GM18499 (cell line): Measurements from ENCODE around the gene NECTIN4.
"Not testable (repeated sequence)": the region's sequence is repeated elsewhere in the genome, so short reads cannot be mapped to it uniquely, and the experiment has no call there.

Experiments
- ATAC-seq: cut with Tn5 transposase; IDR thresholded peaks from one replicate; pipeline ENCODE4 v1.9.1; 2021; ENCODE audit warnings: moderate number of reproducible peaks; ENCODE audit not compliant: insufficient read depth, unreplicated experiment

Gene NECTIN4

DNA sequence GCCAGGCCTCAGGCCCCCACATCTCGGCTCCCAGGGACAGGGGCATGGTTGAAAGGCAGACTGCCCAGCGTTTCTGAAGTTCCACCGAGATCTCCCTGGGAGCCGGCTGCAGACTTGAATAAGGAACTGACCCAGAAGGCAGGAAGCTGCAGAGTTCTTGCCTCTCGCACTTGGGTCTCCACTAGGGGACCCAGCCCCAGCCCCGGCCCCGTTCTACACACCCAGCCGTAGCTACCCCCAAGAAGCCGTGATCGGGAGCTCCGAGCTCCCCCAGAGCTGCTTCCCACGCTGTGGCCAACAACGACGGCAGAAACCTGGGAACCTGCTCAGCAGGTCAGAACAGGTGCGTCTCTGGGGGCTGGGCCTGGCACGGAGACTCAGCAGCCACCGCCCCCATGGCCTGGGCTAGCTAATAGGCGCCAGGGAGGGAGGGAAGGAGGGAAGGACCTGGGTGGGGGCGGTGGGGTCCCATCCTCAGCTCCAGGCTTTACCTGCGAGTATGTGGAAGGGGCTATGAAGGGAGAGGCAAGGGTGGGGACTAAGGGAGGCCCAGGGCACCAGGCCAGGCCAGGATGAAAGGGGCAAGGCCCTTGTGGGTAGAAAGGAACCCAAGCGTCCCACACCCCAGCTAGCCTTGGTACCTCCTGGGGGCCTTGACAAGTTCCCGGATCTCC is at the start of gene NECTIN4:
TSS of gene NECTIN4 (minus strand) at position 308 of the 674 bp plus-strand sequence. CDS start at position 46, 262 bp downstream.
- ATAC-seq, result no peak

DNA sequence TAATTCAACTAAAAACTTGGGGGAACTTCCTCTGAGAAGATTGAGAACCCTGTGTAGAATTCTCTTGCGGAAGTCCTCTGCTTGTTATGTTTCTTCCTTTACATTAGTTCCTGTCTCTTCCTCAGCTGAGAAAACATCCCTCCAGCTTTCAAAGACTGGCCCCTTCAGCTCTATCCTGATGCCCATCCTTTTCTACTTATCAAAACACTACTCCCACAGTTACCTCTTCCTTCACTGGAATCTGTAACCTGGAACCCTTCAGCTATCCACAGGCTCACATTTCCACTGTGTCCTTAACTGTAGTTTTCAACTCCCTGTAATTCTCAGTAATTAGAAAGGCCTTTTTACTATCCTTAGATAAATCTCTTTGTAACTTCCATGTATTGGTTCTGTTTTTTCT is 49.1 kb upstream of the NECTIN4 start:
- ATAC-seq, result no peak

DNA sequence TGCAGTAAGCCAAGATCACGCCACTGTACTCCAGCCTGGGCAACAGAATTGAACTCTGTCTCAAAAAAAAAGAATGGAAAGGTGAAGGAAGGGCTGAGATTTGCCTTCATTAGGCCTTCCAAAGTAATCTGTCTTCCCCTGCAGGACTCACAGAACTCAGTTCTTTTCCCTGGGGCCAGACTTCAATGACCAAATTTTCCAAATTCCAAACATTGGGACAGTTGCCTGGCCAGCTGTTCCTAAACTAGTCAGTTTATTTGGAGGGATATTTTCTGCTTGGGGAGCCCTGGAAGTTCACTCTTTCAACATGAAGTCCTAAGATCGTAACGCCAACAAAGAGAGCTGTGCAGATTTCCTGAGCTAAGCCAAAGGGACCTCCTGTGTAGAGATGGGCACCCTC is 48.5 kb upstream of the NECTIN4 start:
- no peak for ATAC-seq

DNA sequence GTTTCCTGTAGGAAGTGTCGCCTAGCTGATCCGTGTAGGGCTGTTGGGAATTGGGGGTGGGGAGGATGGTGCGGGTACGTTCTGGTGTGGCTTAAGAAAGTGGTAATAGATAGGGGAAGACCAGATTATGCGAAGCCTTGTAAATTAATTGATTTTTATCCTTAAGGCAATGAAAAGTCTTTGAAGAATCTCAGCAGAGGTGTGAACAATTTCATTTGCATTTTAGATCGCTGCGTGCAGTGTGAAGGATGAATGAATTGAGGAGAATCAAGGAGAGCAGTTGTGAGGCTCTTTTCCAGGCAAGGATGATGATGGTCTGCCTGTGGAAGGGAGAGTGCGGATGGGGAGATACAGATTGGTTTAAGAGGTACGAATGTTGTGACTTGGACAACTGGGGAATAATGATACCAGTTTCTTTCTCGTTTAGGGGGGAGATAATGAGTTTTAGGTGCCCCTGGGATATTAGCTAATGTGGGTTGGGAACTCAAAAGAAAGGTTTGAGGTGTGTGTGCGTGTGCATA is 43.9 kb upstream of the NECTIN4 start:
- ATAC-seq, result no peak

DNA sequence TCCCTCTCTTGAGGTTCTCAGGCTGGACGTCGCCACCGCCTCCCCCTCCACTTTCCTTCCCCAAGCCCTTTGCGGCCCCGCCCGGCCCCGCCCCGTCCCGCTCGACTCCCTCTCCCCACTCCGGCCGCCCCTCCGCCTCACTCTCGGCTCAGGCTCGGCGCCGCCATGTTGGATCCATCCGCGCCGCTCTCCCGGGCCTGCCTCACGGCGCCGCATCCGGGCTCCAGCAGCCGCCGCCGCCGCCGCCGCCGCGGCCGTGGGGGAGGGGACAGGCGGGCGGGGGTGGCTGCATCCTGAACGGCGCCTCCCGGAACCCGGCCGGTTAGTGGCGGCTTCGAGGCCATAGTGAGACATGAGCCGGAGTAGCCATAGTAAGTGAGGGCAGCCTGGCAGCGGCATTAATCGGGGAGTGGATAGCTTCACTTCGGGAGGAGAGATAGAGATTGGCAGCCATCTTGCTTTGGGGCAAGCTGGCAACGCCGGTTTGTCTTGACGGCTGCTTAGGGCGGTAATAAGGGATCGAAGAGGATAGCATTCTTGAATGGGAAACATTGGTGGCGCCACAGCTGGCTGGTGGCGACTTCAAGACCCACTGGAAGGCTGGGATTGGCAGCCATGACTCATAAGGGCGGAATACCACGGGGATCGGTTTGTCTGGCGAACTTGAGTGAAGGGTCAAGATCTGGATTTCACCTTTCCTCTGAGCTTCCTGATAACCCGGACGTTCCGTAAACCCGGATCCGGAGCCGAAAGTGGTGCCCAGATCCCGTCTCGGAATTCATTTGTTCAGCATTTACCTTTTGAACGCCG is 43.3 kb upstream of the NECTIN4 start, which contains the start of gene DEDD:
TSS of gene DEDD (minus strand) at position 258 of the 810 bp plus-strand sequence. CDS start 8,205 bp downstream, outside the sequence.
- peak; percentile 95 for ATAC-seq

DNA sequence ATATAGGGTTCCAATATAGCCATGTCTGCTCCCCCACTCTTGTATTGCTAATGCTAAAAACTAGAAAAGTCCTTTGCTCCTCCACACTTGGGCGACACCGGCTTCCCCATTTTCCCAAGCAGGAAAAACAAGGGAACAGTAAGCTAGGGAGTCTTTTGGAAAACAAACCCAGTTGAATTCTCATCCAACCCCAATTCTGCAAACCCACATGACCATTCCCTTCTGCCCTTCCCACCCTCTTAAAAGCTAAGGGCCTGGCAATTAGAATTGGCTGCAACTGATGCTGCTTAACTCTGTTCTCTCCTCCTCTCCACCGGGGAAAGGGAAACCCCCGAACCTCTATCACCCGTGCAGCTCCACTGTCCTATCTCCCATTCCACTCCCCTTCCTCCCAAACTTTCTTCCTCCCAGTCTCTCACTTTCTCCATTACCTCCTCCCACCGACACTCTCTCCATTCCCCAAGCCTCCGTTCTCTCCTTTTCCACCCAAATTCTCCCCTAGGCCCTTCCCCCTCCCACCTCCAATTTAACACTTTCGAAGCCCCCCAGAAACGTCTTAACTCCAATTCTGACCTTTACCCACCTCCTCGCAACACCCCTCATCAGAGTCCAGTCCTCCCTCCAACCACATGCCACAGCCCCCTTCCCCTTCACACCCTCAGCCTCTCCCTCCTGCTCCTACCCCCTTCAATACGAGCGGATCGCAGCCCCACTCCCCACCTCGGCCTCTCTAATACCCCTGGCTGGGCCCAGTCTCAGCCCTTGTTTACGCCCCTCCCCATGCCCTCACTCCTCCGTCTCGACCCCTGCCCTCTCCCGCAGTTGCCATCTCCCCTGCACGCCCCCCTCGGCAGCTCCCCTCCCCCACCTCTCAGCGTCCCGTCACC is 42.4 kb upstream of the NECTIN4 start:
- no peak for ATAC-seq

DNA sequence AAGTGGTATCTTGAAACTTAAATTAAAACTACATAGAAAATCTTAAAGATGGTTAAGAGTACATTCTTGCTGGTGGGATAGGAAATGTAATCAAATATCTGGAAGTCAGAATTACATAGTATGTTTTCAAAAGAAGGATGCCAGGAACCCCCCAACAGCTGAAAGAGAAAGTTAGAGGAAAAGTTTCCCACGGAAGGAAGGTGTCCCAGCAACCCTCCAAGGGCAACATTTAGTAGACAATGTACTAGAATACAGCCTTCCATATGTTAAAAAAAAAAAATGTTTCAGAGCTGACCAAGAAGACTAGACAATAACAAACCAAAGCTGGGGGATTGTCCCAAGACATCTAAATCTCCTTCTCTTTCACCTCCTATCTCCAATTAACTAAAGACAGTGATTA is 40.9 kb upstream of the NECTIN4 start:
- ATAC-seq, result no peak

DNA sequence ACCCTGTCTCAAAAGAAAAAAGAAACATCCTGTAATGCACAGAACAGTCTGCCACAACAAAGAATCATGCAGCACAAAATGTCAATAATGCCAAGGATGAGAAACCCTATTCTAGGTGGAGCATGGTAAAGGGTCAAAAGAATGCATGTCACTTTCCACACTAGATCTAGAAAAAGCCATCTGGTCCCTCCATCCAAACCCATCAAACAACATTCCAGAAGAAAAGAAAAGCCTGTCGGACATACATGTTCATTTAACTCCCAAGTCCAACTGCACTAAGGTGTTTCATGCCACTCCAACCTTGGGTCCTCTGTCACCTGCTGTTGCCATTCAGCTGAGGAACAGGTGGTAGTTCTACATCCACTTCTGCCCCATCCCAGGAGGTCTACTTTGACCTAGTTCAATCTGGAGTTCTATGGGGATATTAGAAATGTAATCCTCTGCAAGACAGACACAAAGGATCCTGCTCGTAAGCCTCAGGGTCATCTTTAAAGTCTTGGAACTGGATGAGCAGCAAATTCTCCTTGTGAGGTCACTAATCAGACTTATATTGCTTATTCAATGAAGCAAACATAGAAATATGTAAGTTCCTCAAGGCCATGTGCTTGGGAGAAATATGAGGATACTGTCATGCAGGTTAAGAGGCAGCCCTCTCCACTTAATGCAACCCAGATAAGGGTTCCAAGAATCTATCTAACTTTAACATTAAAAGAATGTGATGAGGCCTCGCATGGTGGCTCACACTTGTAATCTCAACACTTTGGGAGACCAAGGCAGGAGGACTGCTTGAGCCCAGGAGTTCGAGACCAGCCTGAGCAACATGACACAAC is 39.4 kb upstream of the NECTIN4 start:
- no peak for ATAC-seq

DNA sequence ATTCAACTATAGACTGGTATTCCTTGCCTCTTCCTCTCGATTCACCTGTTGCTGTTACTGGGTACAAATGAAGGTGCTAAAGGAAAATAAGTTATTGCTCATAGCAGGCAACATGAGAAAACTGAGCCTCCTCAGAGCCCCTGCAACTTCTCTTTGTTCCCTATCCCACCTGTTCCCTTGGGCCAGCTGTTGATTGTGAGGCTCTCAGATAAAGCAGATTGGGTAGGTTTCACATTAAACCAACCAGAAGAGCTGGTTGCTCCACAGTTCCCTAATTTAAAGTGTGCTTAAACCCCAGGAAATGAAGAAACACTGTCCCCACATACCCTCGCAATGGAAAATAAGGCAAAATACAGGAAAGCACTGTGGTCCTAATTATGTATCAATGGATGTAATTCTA is 38.3 kb upstream of the NECTIN4 start:
- no peak for ATAC-seq

DNA sequence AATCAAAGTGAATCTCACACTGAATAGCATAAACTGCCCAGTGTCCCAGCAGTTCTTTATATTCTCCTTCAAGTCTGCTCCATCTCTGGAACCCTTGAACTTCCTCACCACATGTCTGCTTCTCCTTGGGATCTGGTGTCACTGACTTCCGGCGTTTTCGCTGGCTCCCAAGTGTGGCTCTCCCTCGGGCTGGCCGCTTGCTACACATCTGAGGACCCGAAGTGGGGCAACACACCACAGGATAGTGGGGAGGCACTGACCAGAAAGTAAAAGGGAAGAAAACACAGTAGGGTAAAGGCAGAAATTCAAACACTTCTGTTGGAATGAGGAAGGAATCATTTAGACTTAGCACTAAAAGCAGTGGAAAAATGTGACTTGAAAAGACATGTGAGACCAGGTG is 33.6 kb upstream of the NECTIN4 start:
- ATAC-seq, result no peak

DNA sequence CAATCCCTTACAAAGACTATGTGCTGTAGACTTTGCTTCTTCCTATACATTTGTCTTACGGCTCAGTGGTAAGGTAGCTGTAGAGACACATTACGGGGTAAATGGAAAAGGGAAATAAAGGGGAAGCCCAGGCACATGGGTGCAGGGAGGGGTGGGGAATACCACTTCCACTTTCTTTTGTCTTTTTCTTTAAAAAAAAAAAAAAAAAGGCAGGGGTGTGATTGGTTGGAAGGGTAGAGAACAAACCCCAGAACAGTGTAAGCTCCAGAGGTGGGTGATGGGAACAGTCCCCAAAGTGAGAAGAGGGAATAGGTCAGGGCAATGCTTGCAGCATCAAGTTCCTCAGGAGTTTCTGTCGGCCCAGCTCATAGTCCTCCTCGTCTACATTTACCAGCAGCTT is 32.5 kb upstream of the NECTIN4 start:
- ATAC-seq, result no peak

DNA sequence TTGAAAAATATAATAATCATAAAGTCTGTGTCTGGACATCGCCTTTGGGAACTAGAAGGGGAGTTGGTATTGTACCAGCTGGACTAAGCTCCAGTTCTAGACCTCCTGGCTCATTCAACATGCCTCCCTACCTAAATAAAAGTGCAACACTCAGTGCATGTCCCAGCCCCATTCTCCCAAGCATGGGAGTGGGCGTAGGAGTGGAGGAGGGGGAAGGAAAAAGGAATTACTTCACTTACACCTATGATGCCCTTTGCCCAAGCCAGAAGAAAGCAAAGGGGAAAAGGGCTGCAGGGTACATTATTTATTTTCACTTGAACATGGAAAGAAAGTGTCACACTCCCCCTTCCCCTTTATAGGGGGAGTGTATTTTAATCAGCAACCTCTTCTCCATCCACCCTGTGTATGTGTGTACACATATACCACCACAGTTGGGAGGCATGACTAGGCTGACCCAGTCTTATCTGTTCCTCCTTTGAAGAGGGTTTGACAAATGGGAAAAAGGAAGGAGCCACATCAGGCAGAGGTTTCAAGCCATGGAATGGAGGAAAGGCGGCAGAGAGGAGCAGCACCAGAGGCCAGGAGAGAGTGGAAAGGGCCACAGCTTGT is 31.8 kb upstream of the NECTIN4 start:
- no peak for ATAC-seq

DNA sequence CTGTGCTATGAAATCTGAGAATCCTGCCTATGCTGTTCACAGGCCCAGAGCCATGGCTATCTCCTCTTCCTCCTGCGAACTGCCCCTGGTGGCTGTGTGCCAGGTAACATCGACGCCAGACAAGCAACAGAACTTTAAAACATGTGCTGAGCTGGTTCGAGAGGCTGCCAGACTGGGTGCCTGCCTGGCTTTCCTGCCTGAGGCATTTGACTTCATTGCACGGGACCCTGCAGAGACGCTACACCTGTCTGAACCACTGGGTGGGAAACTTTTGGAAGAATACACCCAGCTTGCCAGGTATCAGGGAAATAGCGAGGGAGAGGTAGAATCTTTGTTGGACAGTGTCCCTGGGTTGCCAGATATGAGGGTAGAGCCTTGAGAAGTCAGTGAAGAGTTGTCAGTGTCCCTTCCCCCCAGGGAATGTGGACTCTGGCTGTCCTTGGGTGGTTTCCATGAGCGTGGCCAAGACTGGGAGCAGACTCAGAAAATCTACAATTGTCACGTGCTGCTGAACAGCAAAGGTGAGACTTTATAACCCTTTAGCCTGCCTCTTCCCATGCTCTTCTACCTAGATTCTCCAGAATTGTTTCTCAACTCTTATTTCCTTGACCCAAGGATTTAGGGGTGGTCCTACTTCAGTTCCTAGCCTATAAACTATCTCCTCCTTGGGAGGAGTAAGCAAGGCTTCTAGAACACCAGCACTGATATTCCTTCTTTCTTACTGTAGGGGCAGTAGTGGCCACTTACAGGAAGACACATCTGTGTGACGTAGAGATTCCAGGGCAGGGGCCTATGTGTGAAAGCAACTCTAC is 29.9 kb upstream of the NECTIN4 start:
- no peak for ATAC-seq

DNA sequence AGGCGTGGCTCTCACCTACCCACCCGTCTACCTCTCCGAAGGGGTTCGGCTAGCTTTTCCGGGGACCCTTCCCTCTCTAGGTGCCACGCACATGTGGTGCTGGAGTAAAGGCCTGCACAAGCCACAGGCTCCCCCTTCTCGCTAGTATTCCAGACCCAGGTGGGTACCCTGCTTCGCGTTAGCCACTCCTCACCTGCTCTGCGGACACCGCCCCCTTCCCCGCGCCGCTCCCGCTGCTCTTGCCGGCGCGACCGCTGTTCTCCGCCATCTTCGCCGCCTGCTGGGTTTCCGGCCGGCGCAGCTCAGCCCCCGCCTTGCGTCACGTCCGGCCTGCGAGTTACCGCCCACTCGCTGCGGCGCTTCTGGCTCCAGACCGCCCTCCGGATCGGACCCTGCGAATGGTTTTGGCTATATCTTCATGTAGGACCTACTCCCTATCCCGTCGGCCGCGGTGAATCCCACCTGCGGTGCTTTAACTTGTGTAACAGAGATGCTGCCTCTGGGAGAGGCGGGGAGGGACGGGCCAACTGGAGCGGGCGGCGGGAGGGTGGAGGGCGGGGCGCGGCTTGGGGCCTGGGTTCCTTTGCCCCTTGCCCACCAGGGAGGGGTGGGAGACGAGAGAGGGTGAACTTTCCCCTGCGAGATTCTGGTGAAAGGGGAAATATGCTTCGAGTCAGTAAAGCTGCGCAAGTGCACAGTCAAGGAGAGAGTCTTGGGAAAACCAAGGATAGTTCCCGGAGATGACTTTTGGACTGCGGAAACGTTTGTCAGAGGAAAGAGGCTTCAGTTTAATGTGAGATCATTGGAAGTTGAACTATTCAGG is 28.6 kb upstream of the NECTIN4 start, which contains the start of the genes NIT1 and PFDN2:
TSS of gene NIT1 (plus strand) at position 347 of the 823 bp plus-strand sequence. CDS start at position 419, 72 bp downstream.
TSS of gene PFDN2 (minus strand) at position 279 of the 823 bp plus-strand sequence. CDS start at position 268, 11 bp downstream.
- peak; percentile 45 for ATAC-seq

DNA sequence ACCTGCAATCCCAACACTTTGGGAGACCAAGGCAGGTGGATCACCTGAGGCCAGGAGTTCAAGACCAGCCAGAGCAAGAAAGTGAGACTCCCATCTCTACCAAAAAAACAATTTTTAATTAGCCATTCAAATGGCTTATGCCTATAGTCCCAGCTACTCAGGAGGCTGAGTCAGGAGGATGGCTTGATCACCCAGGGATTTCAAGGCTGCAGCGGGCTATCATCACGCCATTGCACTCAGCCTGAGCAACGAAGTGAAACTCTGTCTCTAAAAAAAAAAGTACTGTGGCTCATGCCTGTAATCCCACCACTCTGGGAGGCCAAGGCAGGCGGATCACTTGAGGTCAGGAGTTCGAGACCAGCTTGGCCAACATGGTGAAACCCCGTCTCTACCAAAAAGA is 26.6 kb upstream of the NECTIN4 start:
- not testable (repeated sequence) for ATAC-seq

DNA sequence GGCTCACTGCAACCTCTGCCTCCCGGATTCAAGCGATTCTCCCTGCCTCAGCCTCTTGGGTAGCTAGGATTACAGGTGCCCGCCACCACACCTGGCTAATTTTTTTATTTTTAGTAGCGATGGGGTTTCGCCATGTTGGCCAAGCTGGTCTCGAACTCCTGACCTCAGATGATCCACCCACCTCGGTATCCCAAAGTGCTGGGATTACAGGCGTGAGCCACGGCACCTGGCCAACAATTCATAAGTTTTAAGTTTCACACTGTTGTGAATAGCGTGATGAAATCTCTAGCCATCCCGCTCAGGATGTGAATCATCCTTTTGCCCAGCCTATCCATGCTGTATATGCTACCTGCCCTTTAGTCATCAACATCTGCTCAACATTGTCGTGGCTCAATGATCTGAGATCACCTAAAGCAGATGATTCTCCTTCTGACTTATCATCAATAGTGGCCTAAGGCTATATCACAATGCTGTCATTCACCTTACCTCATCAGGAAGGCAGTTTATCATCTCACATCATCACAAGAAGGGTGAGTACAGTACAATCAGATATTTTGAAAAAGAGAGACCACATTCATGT is 25.9 kb upstream of the NECTIN4 start:
- ATAC-seq, result no peak

DNA sequence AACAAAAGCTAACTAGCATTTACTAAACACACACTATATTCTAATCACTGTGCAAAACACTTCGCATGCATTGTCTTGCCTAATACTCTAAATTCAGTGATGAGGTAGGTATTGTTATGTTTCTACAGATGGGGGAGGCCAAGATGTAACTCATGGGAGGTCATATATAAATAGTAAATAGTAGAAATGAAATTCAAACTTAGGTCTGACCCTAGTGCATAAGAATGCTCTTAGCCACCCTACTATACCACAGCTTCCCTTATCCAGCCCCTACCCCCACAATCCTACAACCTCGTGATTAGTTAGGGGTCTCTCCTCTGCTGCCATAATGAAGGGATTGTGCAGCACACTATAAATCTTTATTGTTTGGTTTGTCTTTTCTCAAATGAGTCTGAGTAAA is 25.2 kb upstream of the NECTIN4 start:
- ATAC-seq, result no peak
